KMS-11 (cell line): ENCODE results near the gene RAB6B.

Experiments
- H2AFZ ChIP-seq: fragments of 200-600 bp; sonication (generic); 2 replicates; pipeline ENCODE4 v1.6.1; 2016; ENCODE audit warnings: antibody characterized with exemption, mixed run types, low read depth
- H3K27ac ChIP-seq: fragments of 200-600 bp; sonication (generic); 2 replicates; pipeline ENCODE4 v1.6.1; 2016; ENCODE audit warnings: mild to moderate bottlenecking, mixed run types
- H3K27me3 ChIP-seq: fragments of 200-600 bp; sonication (generic); 2 replicates; pipeline ENCODE4 v1.6.1; 2017; ENCODE audit warnings: mild to moderate bottlenecking, low read depth, mixed run types, moderate library complexity; ENCODE audit not compliant: insufficient read depth
- H3K36me3 ChIP-seq: fragments of 200-600 bp; sonication (generic); 2 replicates; pipeline ENCODE4 v1.6.1; 2017; ENCODE audit warnings: mild to moderate bottlenecking, mixed run types; ENCODE audit not compliant: insufficient read depth
- H3K4me1 ChIP-seq: fragments of 200-600 bp; sonication (generic); 2 replicates; pipeline ENCODE4 v1.6.1; 2016; ENCODE audit warnings: mild to moderate bottlenecking, low read depth, mixed run types; ENCODE audit not compliant: poor library complexity, severe bottlenecking
- H3K4me2 ChIP-seq: fragments of 200-600 bp; sonication (generic); 2 replicates; pipeline ENCODE4 v1.7.0; 2016; ENCODE audit warnings: mild to moderate bottlenecking, mixed run types
- H3K4me3 ChIP-seq: fragments of 200-600 bp; sonication (generic); IDR thresholded peaks from 2 replicates; pipeline ENCODE4 v1.6.1; 2017; ENCODE audit warnings: low read depth, low read length, mixed read lengths; ENCODE audit not compliant: insufficient read depth
- H3K79me2 ChIP-seq: fragments of 200-600 bp; sonication (generic); 2 replicates; pipeline ENCODE4 v1.6.1; 2016; ENCODE audit warnings: low read depth, mixed run types; ENCODE audit not compliant: insufficient read depth
- H3K9ac ChIP-seq: fragments of 200-600 bp; sonication (generic); 2 replicates; pipeline ENCODE4 v1.6.1; 2016; ENCODE audit warnings: mild to moderate bottlenecking, mixed run types
- H4K20me1 ChIP-seq: fragments of 200-600 bp; sonication (generic); 2 replicates; pipeline ENCODE4 v1.6.1; 2016; ENCODE audit warnings: mild to moderate bottlenecking, mixed run types; ENCODE audit not compliant: insufficient read depth
- CTCF ChIP-seq: fragments of 200-600 bp; sonication (generic); conservative IDR thresholded peaks from 2 replicates; pipeline ENCODE4 v1.6.1; 2017; ENCODE audit warnings: low read depth, mild to moderate bottlenecking, antibody characterized with exemption, low read length, moderate library complexity, mixed read lengths

RAB6B gene

GRCh38 chr3:133849346-133849745 is 46.3 kb downstream of the RAB6B start:
- no peak overlapping the region for H3K4me2 ChIP-seq
- H2AFZ ChIP-seq, result no peak overlapping the region
- H3K36me3 ChIP-seq, result no peaks in the 10 kb centered on the region
- no peaks in the 10 kb centered on the region for H4K20me1 ChIP-seq
- no peak overlapping the region for H3K4me3 ChIP-seq
- no peaks in the 10 kb centered on the region for H3K27me3 ChIP-seq
- H3K27ac ChIP-seq, result no peak overlapping the region
- no peaks in the 10 kb centered on the region for H3K4me1 ChIP-seq
- no peak for TF ChIP-seq CTCF
- no peaks in the 10 kb centered on the region for H3K79me2 ChIP-seq
- no peak overlapping the region for H3K9ac ChIP-seq

- Histone ChIP-seq H3K27me3 (no peaks in the 10 kb centered on the region), H3K27ac (no peak overlapping the region), H3K4me2 (no peak overlapping the region), H3K79me2 (no peaks in the 10 kb centered on the region), H3K36me3 (no peaks in the 10 kb centered on the region), H3K4me1 (no peaks in the 10 kb centered on the region), H3K9ac (no peak overlapping the region), H4K20me1 (no peaks in the 10 kb centered on the region), H2AFZ (no peak overlapping the region), H3K4me3 (no peak overlapping the region)
- no peak for TF ChIP-seq CTCF
These were observed 50.6 kb downstream of the RAB6B start for GRCh38 chr3:133845127-133845526.

GRCh38 chr3:133843634-133844033 is 52.0 kb downstream of the RAB6B start:
- H3K27me3 ChIP-seq, result no peaks in the 10 kb centered on the region
- TF ChIP-seq CTCF, result no peak
- no peak overlapping the region for H3K4me2 ChIP-seq
- no peak overlapping the region for H3K9ac ChIP-seq
- H4K20me1 ChIP-seq, result no peaks in the 10 kb centered on the region
- H3K4me1 ChIP-seq, result no peaks in the 10 kb centered on the region
- H3K79me2 ChIP-seq, result no peaks in the 10 kb centered on the region
- H2AFZ ChIP-seq, result no peak overlapping the region
- H3K4me3 ChIP-seq, result no peak overlapping the region
- no peaks in the 10 kb centered on the region for H3K36me3 ChIP-seq
- no peak overlapping the region for H3K27ac ChIP-seq

- H4K20me1 ChIP-seq, result no peaks in the 10 kb centered on the region
- no peak for TF ChIP-seq CTCF
- no peaks in the 10 kb centered on the region for H3K27me3 ChIP-seq
These were observed 53.5 kb downstream of the RAB6B start for GRCh38 chr3:133842158-133842557.

More at GRCh38 chr3:133842158-133842557, 53.5 kb downstream of the RAB6B start:
- Histone ChIP-seq H3K27ac (no peak overlapping the region), H3K4me1 (no peaks in the 10 kb centered on the region), H3K4me3 (no peak overlapping the region), H3K36me3 (no peaks in the 10 kb centered on the region), H3K4me2 (no peak overlapping the region), H3K79me2 (no peaks in the 10 kb centered on the region), H2AFZ (no peak overlapping the region), H3K9ac (no peak overlapping the region)
